ENCODE measurements around the gene ZCCHC10. TPM values are rescaled to one million over a fixed set of nuclear protein-coding genes. Genes with fewer than 3 reads are reported as not detected.
"Not testable (repeated sequence)": the region's sequence is repeated elsewhere in the genome, so short reads cannot be mapped to it uniquely, and the experiment has no call there.

Gene ZCCHC10
- total RNA-seq, 1 donor from 2014 or later: 23.1 TPM

- TF ChIP-seq, protein P1, sequence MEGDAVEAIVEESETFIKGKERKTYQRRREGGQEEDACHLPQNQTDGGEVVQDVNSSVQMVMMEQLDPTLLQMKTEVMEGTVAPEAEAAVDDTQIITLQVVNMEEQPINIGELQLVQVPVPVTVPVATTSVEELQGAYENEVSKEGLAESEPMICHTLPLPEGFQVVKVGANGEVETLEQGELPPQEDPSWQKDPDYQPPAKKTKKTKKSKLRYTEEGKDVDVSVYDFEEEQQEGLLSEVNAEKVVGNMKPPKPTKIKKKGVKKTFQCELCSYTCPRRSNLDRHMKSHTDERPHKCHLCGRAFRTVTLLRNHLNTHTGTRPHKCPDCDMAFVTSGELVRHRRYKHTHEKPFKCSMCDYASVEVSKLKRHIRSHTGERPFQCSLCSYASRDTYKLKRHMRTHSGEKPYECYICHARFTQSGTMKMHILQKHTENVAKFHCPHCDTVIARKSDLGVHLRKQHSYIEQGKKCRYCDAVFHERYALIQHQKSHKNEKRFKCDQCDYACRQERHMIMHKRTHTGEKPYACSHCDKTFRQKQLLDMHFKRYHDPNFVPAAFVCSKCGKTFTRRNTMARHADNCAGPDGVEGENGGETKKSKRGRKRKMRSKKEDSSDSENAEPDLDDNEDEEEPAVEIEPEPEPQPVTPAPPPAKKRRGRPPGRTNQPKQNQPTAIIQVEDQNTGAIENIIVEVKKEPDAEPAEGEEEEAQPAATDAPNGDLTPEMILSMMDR (IDR thresholded peaks at IDR 0.05; ENCODE audit: unreplicated experiment): no peak
- DNase-seq (ENCODE audit: low spot score, unreplicated experiment): no peak
- H3K36me3 Mint-ChIP-seq (ENCODE audit: insufficient read depth): peaks cover 18% of the 10 kb centered on the region
- H3K27ac Mint-ChIP-seq: peak overlapping the region; percentile 64
- no peaks in the 10 kb centered on the region for H3K9me3 Mint-ChIP-seq (ENCODE audit: low read depth)
- H3K27me3 Mint-ChIP-seq: no peaks in the 10 kb centered on the region
- H3K4me1 Mint-ChIP-seq (ENCODE audit: low read depth): peaks cover 9% of the 10 kb centered on the region
- no peak overlapping the region for H3K4me3 Mint-ChIP-seq (ENCODE audit: low read depth)
These were observed 8.4 kb downstream of the ZCCHC10 start for GRCh38 chr5:133017964-133018363.

DNA sequence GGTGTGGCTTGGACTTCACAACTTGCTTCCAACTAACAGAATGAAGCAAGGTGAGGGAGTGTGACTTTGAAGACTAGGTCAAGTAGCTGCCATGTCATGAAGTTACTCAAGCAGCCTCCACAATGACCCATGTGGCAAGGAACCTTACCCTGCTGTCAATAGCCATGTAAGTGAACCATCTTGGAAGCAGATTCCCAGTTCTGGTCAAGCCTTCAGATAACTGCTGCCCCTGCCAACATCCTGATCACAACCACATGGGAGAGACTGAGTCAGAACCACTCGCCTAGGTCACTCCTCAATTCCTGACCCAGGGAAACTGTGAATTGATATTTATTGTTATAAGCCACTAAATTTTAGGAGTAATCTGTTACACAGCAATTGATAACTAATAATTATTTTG lies 10.9 kb downstream of the ZCCHC10 start:
- H3K27ac Mint-ChIP-seq: no peak overlapping the region
- peaks cover 6% of the 10 kb centered on the region for H3K4me1 Mint-ChIP-seq (ENCODE audit: low read depth)
- TF ChIP-seq, protein P1 (IDR thresholded peaks at IDR 0.05; ENCODE audit: unreplicated experiment): no peak
- no peaks in the 10 kb centered on the region for H3K27me3 Mint-ChIP-seq
- H3K36me3 Mint-ChIP-seq (ENCODE audit: insufficient read depth): peaks cover 18% of the 10 kb centered on the region
- no peak overlapping the region for H3K4me3 Mint-ChIP-seq (ENCODE audit: low read depth)
- no peak for DNase-seq (ENCODE audit: low spot score, unreplicated experiment)
- no peaks in the 10 kb centered on the region for H3K9me3 Mint-ChIP-seq (ENCODE audit: low read depth)

DNA sequence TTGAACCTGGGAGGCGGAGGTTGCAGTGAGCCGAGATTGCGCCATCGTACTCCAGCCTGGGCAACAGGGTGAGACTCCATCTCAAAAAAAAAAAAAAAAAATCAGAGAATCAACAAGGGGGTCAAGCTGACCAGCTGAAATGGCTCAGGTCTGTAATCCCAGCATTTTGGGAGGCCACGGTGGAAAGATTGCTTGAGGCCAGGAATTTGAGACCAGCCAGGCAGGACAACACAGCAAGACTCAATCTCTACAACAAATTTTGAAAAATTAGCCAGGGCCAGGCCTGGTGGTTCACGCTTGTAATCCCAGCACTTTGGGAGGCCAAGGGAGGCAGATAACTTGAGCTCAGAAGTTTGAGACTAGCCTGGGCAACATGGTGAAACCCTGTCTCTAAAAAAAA lies 17.9 kb downstream of the ZCCHC10 start:
- not testable (repeated sequence) for H3K4me3 Mint-ChIP-seq (ENCODE audit: low read depth); H3K9me3 Mint-ChIP-seq (ENCODE audit: low read depth); H3K4me1 Mint-ChIP-seq (ENCODE audit: low read depth); DNase-seq (ENCODE audit: low spot score, unreplicated experiment); H3K27ac Mint-ChIP-seq; H3K27me3 Mint-ChIP-seq
- H3K36me3 Mint-ChIP-seq (ENCODE audit: insufficient read depth): peaks cover 18% of the 10 kb centered on the region

- Mint-ChIP-seq H3K9me3 (ENCODE audit: low read depth) (peaks cover 3% of the 10 kb centered on the region), H3K4me1 (ENCODE audit: low read depth) (no peaks in the 10 kb centered on the region), H3K27me3 (no peaks in the 10 kb centered on the region), H3K36me3 (ENCODE audit: insufficient read depth) (peaks cover 20% of the 10 kb centered on the region), H3K27ac (no peak overlapping the region), H3K4me3 (ENCODE audit: low read depth) (no peak overlapping the region)
- DNase-seq (ENCODE audit: low spot score, unreplicated experiment): no peak
- TF ChIP-seq, protein P1 (IDR thresholded peaks at IDR 0.05; ENCODE audit: unreplicated experiment): no peak
These were observed 19.7 kb downstream of the ZCCHC10 start for GRCh38 chr5:133006653-133007052.

GRCh38 chr5:132999246-132999645 lies 27.1 kb downstream of the ZCCHC10 start:
- Mint-ChIP-seq H3K27me3 (no peaks in the 10 kb centered on the region), H3K4me3 (ENCODE audit: low read depth) (no peak overlapping the region), H3K36me3 (ENCODE audit: insufficient read depth) (peaks cover 13% of the 10 kb centered on the region), H3K9me3 (ENCODE audit: low read depth) (no peaks in the 10 kb centered on the region), H3K27ac (no peak overlapping the region), H3K4me1 (ENCODE audit: low read depth) (no peaks in the 10 kb centered on the region)
- no peak for DNase-seq (ENCODE audit: low spot score, unreplicated experiment)
- TF ChIP-seq, protein P1 (IDR thresholded peaks at IDR 0.05; ENCODE audit: unreplicated experiment): no peak

GRCh38 chr5:132998556-132998955 lies 27.8 kb downstream of the ZCCHC10 start:
- Mint-ChIP-seq H3K4me3 (ENCODE audit: low read depth) (no peak overlapping the region), H3K27me3 (no peaks in the 10 kb centered on the region), H3K4me1 (ENCODE audit: low read depth) (no peaks in the 10 kb centered on the region), H3K9me3 (ENCODE audit: low read depth) (no peaks in the 10 kb centered on the region), H3K27ac (no peak overlapping the region), H3K36me3 (ENCODE audit: insufficient read depth) (peaks cover 13% of the 10 kb centered on the region)
- TF ChIP-seq, protein P1 (IDR thresholded peaks at IDR 0.05; ENCODE audit: unreplicated experiment): no peak
- no peak for DNase-seq (ENCODE audit: low spot score, unreplicated experiment)
